OCI-LY7 (cell line): Measurements from ENCODE around the gene DVL2.

ENCODE experiments used
- CTCF ChIP-seq: fragments of 200-600 bp; sonication (generic); conservative IDR thresholded peaks from 2 replicates; pipeline ENCODE4 v1.5.1; 2014; ENCODE audit warnings: mild to moderate bottlenecking, antibody characterized with exemption, low read length, moderate library complexity, mixed read lengths
- EZH2phosphoT487 ChIP-seq: fragments of 200-600 bp; sonication (generic); IDR thresholded peaks from 2 replicates; pipeline ENCODE4 v1.6.1; 2018; ENCODE audit warnings: low read depth, borderline replicate concordance, mild to moderate bottlenecking, mixed run types, antibody characterized with exemption, low read length, moderate library complexity, mixed read lengths

GRCh38 chr17:7219229-7219811 lies 15.0 kb downstream of the DVL2 start:
- TF ChIP-seq CTCF (no peak), EZH2phosphoT487 (no peak)
